IMR-90 (cell line): ENCODE results near the gene EPB41L2. TPM values are rescaled to one million over a fixed set of nuclear protein-coding genes. Genes with fewer than 3 reads are reported as not detected.

Experiments used
- ATAC-seq: fragments of 200-7000 bp; cut with Tn5 transposase; 2 replicates; pipeline ENCODE4 v1.9.1; 2020; ENCODE audit warnings: low read depth, mild to moderate bottlenecking, moderate library complexity
- BruUV-seq: library from RNA; stranded (reverse); fragments of 400-500 nt; replicated peaks from 2 replicates; lab custom pipeline; 2021; lab: Mats Ljungman, UMichigan
- CTCF ChIA-PET: fragments of 300-600 bp; formaldehyde crosslinking; extraction: SDS; loops from one replicate; lab custom pipeline; 2021; ENCODE audit warnings: antibody characterized with exemption; lab: Yijun Ruan, JAX
- POLR2A ChIA-PET: fragments of 300-600 bp; sonication (Branson Sonifier 250); formaldehyde crosslinking; loops from one replicate; lab custom pipeline; 2022; ENCODE audit warnings: antibody characterized with exemption; ENCODE audit not compliant: unreplicated experiment; lab: Charles Lee
- DNase-seq: peaks from one replicate; pipeline ENCODE4 v3.0.0; 2013
- H2AFZ ChIP-seq: replicated peaks from 2 replicates; pipeline ENCODE3; 2013; ENCODE audit warnings: low read length, mild to moderate bottlenecking; ENCODE audit not compliant: poor library complexity
- H2AK5ac ChIP-seq: 2 replicates; pipeline ENCODE4 v1.6.1; 2013; ENCODE audit warnings: low read depth, low read length, inconsistent platforms
- H2AK9ac ChIP-seq: replicated peaks from 2 replicates; pipeline ENCODE3; 2013; ENCODE audit warnings: mild to moderate bottlenecking, low read depth, low read length, moderate library complexity; ENCODE audit not compliant: poor library complexity
- H2BK120ac ChIP-seq: 2 replicates; pipeline ENCODE4 v1.6.1; 2013; ENCODE audit warnings: low read depth, low read length, inconsistent platforms
- H2BK15ac ChIP-seq: 3 replicates; pipeline ENCODE4 v1.6.1; 2013; ENCODE audit warnings: low read depth, low read length, inconsistent platforms
- H2BK20ac ChIP-seq: 2 replicates; pipeline ENCODE4 v1.6.1; 2013; ENCODE audit warnings: low read depth, mild to moderate bottlenecking, inconsistent platforms, low read length, moderate library complexity
- H2BK5ac ChIP-seq: 2 replicates; pipeline ENCODE4 v1.6.1; 2013; ENCODE audit warnings: mild to moderate bottlenecking, low read depth, low read length, inconsistent platforms; ENCODE audit not compliant: poor library complexity, severe bottlenecking
- H3K14ac ChIP-seq: replicated peaks from 2 replicates; pipeline ENCODE4 v1.6.1; 2013; ENCODE audit warnings: low read depth, low read length, inconsistent platforms
- H3K18ac ChIP-seq: 2 replicates; pipeline ENCODE4 v1.6.1; 2013; ENCODE audit warnings: low read depth, low read length, control low read depth
- H3K23ac ChIP-seq: 2 replicates; pipeline ENCODE4 v1.6.1; 2013; ENCODE audit warnings: low read depth, low read length, inconsistent platforms
- H3K27ac ChIP-seq: 2 replicates; pipeline ENCODE4 v1.5.1; 2013; ENCODE audit warnings: mild to moderate bottlenecking, control low read depth, low read length; ENCODE audit not compliant: insufficient read depth
- H3K27me3 ChIP-seq: 2 replicates; pipeline ENCODE4 v1.6.1; 2013; ENCODE audit warnings: low read length; ENCODE audit not compliant: control insufficient read depth, insufficient read depth
- H3K36me3 ChIP-seq: 2 replicates; pipeline ENCODE4 v1.6.1; 2013; ENCODE audit warnings: low read length, mixed read lengths; ENCODE audit not compliant: control insufficient read depth, insufficient read depth
- H3K4ac ChIP-seq: 2 replicates; pipeline ENCODE4 v1.6.1; 2013; ENCODE audit warnings: low read depth, low read length, inconsistent platforms
- H3K4me1 ChIP-seq: 2 replicates; pipeline ENCODE4 v1.6.1; 2013; ENCODE audit warnings: low read length, mixed read lengths; ENCODE audit not compliant: control insufficient read depth, insufficient read depth
- H3K4me2 ChIP-seq: 2 replicates; pipeline ENCODE4 v1.6.1; 2013; ENCODE audit warnings: low read depth, mild to moderate bottlenecking, control low read depth, low read length, moderate library complexity
- H3K4me3 ChIP-seq: 2 replicates; pipeline ENCODE4 v1.5.1; 2013; ENCODE audit warnings: low read depth, mild to moderate bottlenecking, control low read depth, low read length, moderate library complexity; ENCODE audit not compliant: insufficient read depth
- H3K56ac ChIP-seq: 2 replicates; pipeline ENCODE4 v1.6.1; 2013; ENCODE audit warnings: low read length, inconsistent platforms; ENCODE audit not compliant: insufficient read depth; ENCODE audit errors: extremely low read depth
- H3K79me1 ChIP-seq, 2 experiments: 2 replicates each; pipeline ENCODE4 v1.6.1; 2013; ENCODE audit warnings: low read length in 2 of 2, inconsistent platforms in 1 of 2, low read depth in 1 of 2
- H3K9ac ChIP-seq: 2 replicates; pipeline ENCODE4 v1.6.1; 2013; ENCODE audit warnings: low read depth, low read length, control low read depth
- H3K9me1 ChIP-seq: 2 replicates; pipeline ENCODE4 v1.6.1; 2013; ENCODE audit warnings: low read length, inconsistent platforms; ENCODE audit not compliant: insufficient read depth
- H3K9me3 ChIP-seq: 2 replicates; pipeline ENCODE4 v1.6.1; 2013; ENCODE audit warnings: low read length; ENCODE audit not compliant: control insufficient read depth, insufficient read depth
- H4K20me1 ChIP-seq: 2 replicates; pipeline ENCODE4 v1.6.1; 2013; ENCODE audit warnings: low read length, inconsistent platforms; ENCODE audit not compliant: insufficient read depth
- H4K5ac ChIP-seq: 2 replicates; pipeline ENCODE4 v1.6.1; 2013; ENCODE audit warnings: mild to moderate bottlenecking, low read depth, low read length, control low read depth
- H4K8ac ChIP-seq, 2 experiments: 2 replicates each; pipeline ENCODE4 v1.6.1; 2013; ENCODE audit warnings: low read depth in 2 of 2, low read length in 2 of 2, control low read depth in 1 of 2, inconsistent platforms in 1 of 2
- H4K91ac ChIP-seq: 2 replicates; pipeline ENCODE4 v1.6.1; 2013; ENCODE audit warnings: low read depth, low read length, inconsistent platforms; ENCODE audit not compliant: insufficient read depth
- BHLHE40 ChIP-seq: fragments of 150-350 bp; IDR thresholded peaks from 2 replicates; pipeline ENCODE4 v1.6.1; 2016; ENCODE audit warnings: mild to moderate bottlenecking, low read depth, low read length
- CEBPB ChIP-seq: IDR thresholded peaks from 2 replicates; pipeline ENCODE4 v1.6.1; 2012; ENCODE audit warnings: low read depth, low read length, improper control_type of control experiment
- CHD1 ChIP-seq: IDR thresholded peaks from 2 replicates; pipeline ENCODE4 v1.6.1; 2012; ENCODE audit warnings: low read depth, low read length, improper control_type of control experiment
- FOS ChIP-seq: fragments of 150-350 bp; IDR thresholded peaks from 2 replicates; pipeline ENCODE4 v1.6.1; 2016; ENCODE audit warnings: low read depth, low read length
- MAFK ChIP-seq: IDR thresholded peaks from 2 replicates; pipeline ENCODE4 v1.6.1; 2012; ENCODE audit warnings: low read depth, low read length, improper control_type of control experiment
- MAZ ChIP-seq: IDR thresholded peaks from 2 replicates; pipeline ENCODE4 v1.6.1; 2012; ENCODE audit warnings: low read depth, mild to moderate bottlenecking, low read length, improper control_type of control experiment, moderate library complexity, borderline replicate concordance
- MXI1 ChIP-seq: IDR thresholded peaks from 2 replicates; pipeline ENCODE4 v1.6.1; 2012; ENCODE audit warnings: low read depth, mild to moderate bottlenecking, low read length, moderate library complexity, borderline replicate concordance
- NFE2L2 ChIP-seq: fragments of 150-350 bp; IDR thresholded peaks from 2 replicates; pipeline ENCODE4 v1.6.1; 2016; ENCODE audit warnings: low read depth, mild to moderate bottlenecking, low read length
- POLR2A ChIP-seq: IDR thresholded peaks from 2 replicates; pipeline ENCODE4 v1.6.1; 2012; ENCODE audit warnings: mild to moderate bottlenecking, low read depth, low read length
- RAD21 ChIP-seq: IDR thresholded peaks from 2 replicates; pipeline ENCODE4 v1.6.1; 2012; ENCODE audit warnings: low read length, improper control_type of control experiment
- RCOR1 ChIP-seq: IDR thresholded peaks from 2 replicates; pipeline ENCODE4 v1.6.1; 2012; ENCODE audit warnings: mild to moderate bottlenecking, low read length, improper control_type of control experiment; ENCODE audit not compliant: insufficient replicate concordance
- RFX5 ChIP-seq: IDR thresholded peaks from 2 replicates; pipeline ENCODE4 v1.8.0; 2012; ENCODE audit warnings: low read depth, mild to moderate bottlenecking, low read length, moderate library complexity
- SMC3 ChIP-seq: fragments of 150-350 bp; IDR thresholded peaks from 2 replicates; pipeline ENCODE4 v1.6.1; 2016; ENCODE audit warnings: low read depth, mild to moderate bottlenecking, antibody characterized with exemption, low read length, moderate library complexity
- WGBS, 2 experiments: methylation state at CpG; one replicate each; pipeline versions ENCODE4 v1.1.5 to v1.1.7; 2013; ENCODE audit warnings: missing lambda C conversion rate in 2 of 2; ENCODE audit not compliant: insufficient read length in 1 of 2; ENCODE audit errors: extremely low coverage in 2 of 2; 5-methylcytosine and 5-hydroxymethylcytosine counted together
- dilution Hi-C: fragments of 300-500 bp; cut with HindIII; formaldehyde crosslinking; loops from one replicate; pipeline ENCODE4 v1.14.3; 2018; ENCODE audit warnings: low sequenced_read_pairs; ENCODE audit not compliant: unreplicated experiment
- in situ Hi-C: fragments of 300-500 bp; cut with MboI; formaldehyde crosslinking; loops from 3 replicates; pipeline ENCODE4 v1.14.3; 2019; ENCODE audit warnings: low sequenced_read_pairs, inconsistent platforms, mixed read lengths
- intact Hi-C: fragments of 100-400 bp; cut with micrococcal nuclease; formaldehyde crosslinking; loops from 2 replicates; pipeline ENCODE4 v1.10.0; 2022
- polyA plus RNA-seq, 3 experiments: library from polyadenylated mRNA; depleted of rRNA; stranded (reverse); fragments of >200 nt; gene quantifications; 2 replicates each; pipeline ENCODE4 v1.2.3, GENCODE V29; 2012; ENCODE audit warnings: low replicate concordance in 1 of 3
- total RNA-seq: library from RNA; depleted of rRNA; stranded (reverse); fragments of >200 nt; gene quantifications from 2 replicates; pipeline ENCODE4 v1.2.3, GENCODE V29; 2012
- TF ChIP-seq, protein P1 (sequence below): fragments of 150-350 bp; IDR thresholded peaks from 2 replicates; pipeline ENCODE4 v1.6.1; 2017; ENCODE audit warnings: mild to moderate bottlenecking, antibody characterized with exemption, low read length, low read depth
- TF ChIP-seq, protein P2 (sequence below): fragments of 150-350 bp; IDR thresholded peaks from 2 replicates; pipeline ENCODE4 v1.6.1; 2016; ENCODE audit warnings: low read depth, mild to moderate bottlenecking, low read length, moderate library complexity, borderline replicate concordance
- TF ChIP-seq, protein P3 (sequence below): conservative IDR thresholded peaks from 2 replicates; pipeline ENCODE4 v1.5.1; 2012; ENCODE audit warnings: mild to moderate bottlenecking, low read depth, low read length, improper control_type of control experiment

Gene EPB41L2
- total and polyA plus RNA-seq, 2 of the 4 experiments (the other 2 are of a cell fraction), result 85.7 to 99.8 TPM

DNA sequence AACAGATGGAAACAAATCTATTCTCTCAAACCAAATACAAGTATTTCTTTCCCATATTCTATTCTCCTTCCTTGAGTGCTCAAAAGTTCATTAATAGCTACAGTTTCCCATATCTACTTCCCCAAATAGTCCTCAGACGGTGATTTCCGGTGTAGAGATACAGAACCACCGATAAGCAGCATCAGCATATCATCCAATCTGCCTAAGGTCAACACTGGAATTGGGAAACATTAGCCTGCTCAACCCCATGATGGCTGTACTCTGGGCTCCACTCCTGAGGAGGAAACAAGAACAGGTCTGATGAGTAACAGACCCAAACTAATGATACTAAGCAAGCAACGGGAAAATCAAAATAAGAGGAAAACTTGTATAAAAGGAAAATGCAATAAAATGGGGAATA is 115.6 kb downstream of the EPB41L2 start:
- H3K36me3 ChIP-seq, result peaks cover 9% of the 10 kb centered on the region
- POLR2A ChIA-PET, result no interaction called here
- H2AFZ ChIP-seq, result no peak overlapping the region
- WGBS, 2 experiments, result no CpG with 5 or more reads among the region's 4 CpGs
- no peak overlapping the region for H2BK20ac ChIP-seq
- no peaks in the 10 kb centered on the region for H3K9me3 ChIP-seq
- no peak overlapping the region for H2AK9ac ChIP-seq
- no peak overlapping the region for H3K4me3 ChIP-seq
- no peak overlapping the region for H3K27ac ChIP-seq
- H3K9me1 ChIP-seq, result peaks cover 3% of the 10 kb centered on the region; the same call in 1 of the 2 replicates
- ATAC-seq (no peak), DNase-seq (no peak)
- H3K4me1 ChIP-seq, result peaks cover 3% of the 10 kb centered on the region
- intact Hi-C loops (no loop called here), dilution Hi-C loops (no loop called here), in situ Hi-C loops (no loop called here)
- no peak overlapping the region for H4K8ac ChIP-seq
- H3K14ac ChIP-seq, result no peak overlapping the region
- no peak overlapping the region for H3K9ac ChIP-seq
- H4K20me1 ChIP-seq, result no peaks in the 10 kb centered on the region; the same call in 1 of the 2 replicates
- H2BK5ac ChIP-seq, result no peak overlapping the region
- no peak overlapping the region for H4K91ac ChIP-seq
- H3K4ac ChIP-seq, result no peak overlapping the region
- 0 out of 2 replicates have a peak overlapping the region, but pooled peaks have one; percentile 36 for H2AK5ac ChIP-seq
- H2BK120ac ChIP-seq, result no peak overlapping the region; the same call in 1 of the 2 replicates
- no TSS peak for BruUV-seq
- H3K18ac ChIP-seq, result no peak overlapping the region
- H2BK15ac ChIP-seq, result no peak overlapping the region
- H4K5ac ChIP-seq, result no peak overlapping the region
- CTCF ChIA-PET, result no interaction called here
- TF ChIP-seq, protein P1, sequence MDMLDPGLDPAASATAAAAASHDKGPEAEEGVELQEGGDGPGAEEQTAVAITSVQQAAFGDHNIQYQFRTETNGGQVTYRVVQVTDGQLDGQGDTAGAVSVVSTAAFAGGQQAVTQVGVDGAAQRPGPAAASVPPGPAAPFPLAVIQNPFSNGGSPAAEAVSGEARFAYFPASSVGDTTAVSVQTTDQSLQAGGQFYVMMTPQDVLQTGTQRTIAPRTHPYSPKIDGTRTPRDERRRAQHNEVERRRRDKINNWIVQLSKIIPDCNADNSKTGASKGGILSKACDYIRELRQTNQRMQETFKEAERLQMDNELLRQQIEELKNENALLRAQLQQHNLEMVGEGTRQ, result no peak
- TF ChIP-seq FOS (no peak), BHLHE40 (no peak), SMC3 (no peak), MAZ (no peak), RAD21 (no peak), NFE2L2 (no peak), RFX5 (no peak), RCOR1 (no peak), MAFK (no peak), CEBPB (no peak), CHD1 (no peak), POLR2A (no peak), MXI1 (no peak)
- TF ChIP-seq, protein P2, sequence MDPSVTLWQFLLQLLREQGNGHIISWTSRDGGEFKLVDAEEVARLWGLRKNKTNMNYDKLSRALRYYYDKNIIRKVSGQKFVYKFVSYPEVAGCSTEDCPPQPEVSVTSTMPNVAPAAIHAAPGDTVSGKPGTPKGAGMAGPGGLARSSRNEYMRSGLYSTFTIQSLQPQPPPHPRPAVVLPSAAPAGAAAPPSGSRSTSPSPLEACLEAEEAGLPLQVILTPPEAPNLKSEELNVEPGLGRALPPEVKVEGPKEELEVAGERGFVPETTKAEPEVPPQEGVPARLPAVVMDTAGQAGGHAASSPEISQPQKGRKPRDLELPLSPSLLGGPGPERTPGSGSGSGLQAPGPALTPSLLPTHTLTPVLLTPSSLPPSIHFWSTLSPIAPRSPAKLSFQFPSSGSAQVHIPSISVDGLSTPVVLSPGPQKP, result no peak
- TF ChIP-seq, protein P3, sequence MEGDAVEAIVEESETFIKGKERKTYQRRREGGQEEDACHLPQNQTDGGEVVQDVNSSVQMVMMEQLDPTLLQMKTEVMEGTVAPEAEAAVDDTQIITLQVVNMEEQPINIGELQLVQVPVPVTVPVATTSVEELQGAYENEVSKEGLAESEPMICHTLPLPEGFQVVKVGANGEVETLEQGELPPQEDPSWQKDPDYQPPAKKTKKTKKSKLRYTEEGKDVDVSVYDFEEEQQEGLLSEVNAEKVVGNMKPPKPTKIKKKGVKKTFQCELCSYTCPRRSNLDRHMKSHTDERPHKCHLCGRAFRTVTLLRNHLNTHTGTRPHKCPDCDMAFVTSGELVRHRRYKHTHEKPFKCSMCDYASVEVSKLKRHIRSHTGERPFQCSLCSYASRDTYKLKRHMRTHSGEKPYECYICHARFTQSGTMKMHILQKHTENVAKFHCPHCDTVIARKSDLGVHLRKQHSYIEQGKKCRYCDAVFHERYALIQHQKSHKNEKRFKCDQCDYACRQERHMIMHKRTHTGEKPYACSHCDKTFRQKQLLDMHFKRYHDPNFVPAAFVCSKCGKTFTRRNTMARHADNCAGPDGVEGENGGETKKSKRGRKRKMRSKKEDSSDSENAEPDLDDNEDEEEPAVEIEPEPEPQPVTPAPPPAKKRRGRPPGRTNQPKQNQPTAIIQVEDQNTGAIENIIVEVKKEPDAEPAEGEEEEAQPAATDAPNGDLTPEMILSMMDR, result no peak
- H3K23ac ChIP-seq, result no peak overlapping the region
- no peaks in the 10 kb centered on the region for H3K27me3 ChIP-seq
- H3K4me2 ChIP-seq, result no peak overlapping the region
- no peak overlapping the region for H3K56ac ChIP-seq
- peaks cover 30 to 49% of the 10 kb centered on the region in 2 experiments for H3K79me1 ChIP-seq
